GM11168 (cell line): ENCODE data around the gene FOXB2.
"Not testable (repeated sequence)": the region's sequence is repeated elsewhere in the genome, so short reads cannot be mapped to it uniquely, and the experiment has no call there.

Source experiments
- in situ Hi-C: fragments of 300-500 bp; cut with MboI; formaldehyde crosslinking; loops from one replicate; pipeline ENCODE4 v1.12.0; 2022; ENCODE audit warnings: low sequenced_read_pairs; ENCODE audit not compliant: unreplicated experiment

FOXB2 gene

GRCh38 chr9:77019236-77019925 lies at the start of gene FOXB2:
Gene FOXB2 (plus strand): TSS chr9:77019655. CDS start chr9:77019655, 0 bp downstream.
- in situ Hi-C loops: no loop called here

GRCh38 chr9:76969716-76970115 lies 49.7 kb upstream of the FOXB2 start:
- in situ Hi-C loops: no loop called here

- in situ Hi-C loops: not testable (repeated sequence)
These were observed 40.6 kb upstream of the FOXB2 start for GRCh38 chr9:76978831-76979230.

GRCh38 chr9:76980566-76980965 lies 38.9 kb upstream of the FOXB2 start:
- in situ Hi-C loops: loop anchor here (10.0 kb wide), 1 partner anchor 156 kb away; no protein-coding TSS in a partner anchor

DNA sequence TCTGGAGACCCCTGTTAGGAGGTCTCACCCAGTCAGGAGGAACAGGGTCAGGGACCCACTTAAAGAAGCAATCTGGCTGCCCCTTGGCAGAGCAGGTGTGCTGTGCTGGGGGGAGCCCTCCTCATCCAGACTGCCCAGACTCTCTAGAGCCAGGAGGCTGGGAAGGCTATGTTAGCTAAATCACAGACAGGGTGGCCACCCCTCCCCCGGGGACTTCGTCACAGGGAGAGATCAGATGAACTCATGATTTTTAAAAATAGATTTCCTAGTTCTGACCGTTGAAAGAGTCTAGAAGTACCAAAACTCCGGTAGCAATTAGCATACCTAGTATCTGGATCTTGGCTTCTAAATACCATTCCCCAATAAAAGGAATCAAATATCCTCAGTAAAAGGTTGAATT lies 35.0 kb upstream of the FOXB2 start:
- in situ Hi-C loops: loop anchor here (10.0 kb wide), 1 partner anchor 160 kb away; no protein-coding TSS in a partner anchor

- in situ Hi-C loops: loop anchor here (10.0 kb wide), 1 partner anchor 161 kb away; no protein-coding TSS in a partner anchor
These were observed 33.9 kb upstream of the FOXB2 start for GRCh38 chr9:76985581-76985980.

DNA sequence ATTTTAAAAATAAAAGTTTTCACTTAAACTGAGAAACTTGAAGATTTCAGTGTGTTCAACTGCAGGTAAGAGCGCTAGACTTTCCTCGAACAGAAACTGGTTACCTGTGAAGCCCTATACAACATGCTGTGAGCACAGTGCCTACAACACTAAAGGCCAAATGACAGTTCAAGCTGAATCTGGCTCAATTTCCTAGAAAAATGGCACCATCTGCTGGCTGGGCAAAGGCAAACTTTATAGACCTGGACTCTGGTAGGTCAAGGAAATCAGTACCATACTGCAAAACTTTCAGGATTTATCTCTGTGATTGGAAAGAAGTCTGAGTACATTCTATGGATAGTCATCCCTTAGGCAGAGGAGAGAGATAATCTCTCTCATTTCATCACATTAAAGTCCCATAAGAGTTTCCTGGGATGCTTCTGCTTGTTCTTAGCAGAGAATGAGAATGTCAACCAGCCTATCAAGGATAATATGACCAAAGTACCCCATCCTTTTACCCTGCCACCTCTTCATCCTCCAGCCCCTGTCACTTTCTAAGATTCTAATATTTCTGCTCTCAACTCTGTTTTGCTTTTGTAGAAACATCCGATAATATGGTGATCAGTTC lies 31.8 kb upstream of the FOXB2 start:
- in situ Hi-C loops: loop anchor here (10.0 kb wide), 1 partner anchor 163 kb away; no protein-coding TSS in a partner anchor

DNA sequence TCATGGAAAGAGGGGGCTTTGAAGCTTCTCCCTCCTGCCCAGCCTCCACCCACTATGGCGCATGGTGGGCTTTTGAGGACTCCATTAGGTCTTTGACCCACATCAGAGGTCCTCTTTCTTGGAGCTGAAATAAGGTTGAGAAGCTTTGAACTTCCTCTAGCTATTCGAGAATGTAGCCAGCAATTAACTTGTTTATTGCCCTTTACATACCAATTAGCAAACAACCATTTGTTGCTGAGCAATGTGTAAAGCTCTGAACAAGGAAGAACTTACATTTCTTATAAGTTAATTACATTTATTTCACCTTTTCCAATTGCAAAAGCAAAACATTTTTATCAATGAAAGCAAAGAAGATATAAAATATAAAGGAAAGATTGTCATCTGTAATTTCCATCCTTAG lies 30.5 kb upstream of the FOXB2 start:
- in situ Hi-C loops: loop anchor here (10.0 kb wide), 1 partner anchor 164 kb away; no protein-coding TSS in a partner anchor

GRCh38 chr9:76989501-76989900 lies 30.0 kb upstream of the FOXB2 start:
- in situ Hi-C loops: loop anchor here (10.0 kb wide), 1 partner anchor 165 kb away; no protein-coding TSS in a partner anchor

DNA sequence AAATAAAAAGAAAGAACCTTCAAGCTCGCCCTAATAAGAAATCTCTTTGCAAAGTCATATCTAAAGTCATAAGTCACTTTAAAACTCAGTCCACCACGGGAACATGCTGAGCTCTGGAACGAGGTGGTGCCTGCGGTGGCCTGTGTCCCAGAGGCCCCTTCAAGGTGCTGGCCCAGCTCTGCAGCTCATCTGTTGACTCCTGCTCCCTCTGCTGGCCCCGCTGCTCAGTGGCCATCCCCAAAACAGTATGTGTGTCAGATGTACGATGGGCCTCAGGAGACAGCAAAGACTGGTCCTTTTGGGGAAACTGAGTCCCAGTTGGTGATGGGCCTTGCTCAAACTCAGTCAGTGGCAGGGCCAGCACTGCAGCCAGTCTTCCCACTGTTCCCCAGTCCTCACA lies 22.8 kb upstream of the FOXB2 start:
- in situ Hi-C loops: loop anchor here (10.0 kb wide), 1 partner anchor 192 kb away; no protein-coding TSS in a partner anchor

DNA sequence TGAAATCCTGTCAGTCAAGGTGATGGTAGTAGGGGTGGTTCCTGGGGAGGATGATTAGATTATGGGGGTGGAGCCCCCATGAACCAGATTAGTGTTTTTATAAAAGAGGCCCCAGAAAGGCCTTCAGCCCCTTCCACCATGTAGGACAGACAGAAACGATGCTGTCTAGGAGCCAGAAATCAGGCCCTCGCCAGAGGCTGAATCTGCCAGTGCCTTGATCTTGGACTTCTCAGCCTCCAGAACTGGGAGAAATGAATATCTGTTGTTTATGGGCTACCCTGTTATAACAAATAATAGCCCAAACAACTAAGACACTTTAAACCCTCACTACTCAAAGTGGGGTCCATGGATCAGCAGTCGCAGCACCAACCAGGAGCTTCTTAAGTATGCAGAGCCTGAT lies 20.2 kb upstream of the FOXB2 start:
- in situ Hi-C loops: loop anchor here (10.0 kb wide), 1 partner anchor 194 kb away; no protein-coding TSS in a partner anchor

DNA sequence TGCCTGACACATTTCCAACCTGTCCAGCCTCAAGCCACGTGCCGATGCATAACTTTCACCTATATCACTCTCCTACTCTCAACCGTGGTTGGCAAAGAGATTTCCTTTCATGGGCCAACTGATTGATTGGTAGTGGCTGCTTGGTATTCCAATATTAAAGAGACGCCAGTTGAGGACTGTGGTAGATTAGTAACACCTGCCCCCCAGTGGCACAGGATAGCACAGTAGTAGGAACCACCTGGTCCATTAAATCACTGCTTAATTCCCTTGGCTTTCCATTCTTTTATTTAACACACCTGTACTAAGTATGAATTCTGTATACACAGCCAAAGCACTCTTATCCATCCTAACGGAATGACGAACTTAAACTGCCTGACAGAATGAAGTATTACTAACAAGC lies 19.1 kb upstream of the FOXB2 start:
- in situ Hi-C loops: no loop called here

- in situ Hi-C loops: no loop called here
These were observed 16.1 kb upstream of the FOXB2 start for GRCh38 chr9:77003366-77003765.

DNA sequence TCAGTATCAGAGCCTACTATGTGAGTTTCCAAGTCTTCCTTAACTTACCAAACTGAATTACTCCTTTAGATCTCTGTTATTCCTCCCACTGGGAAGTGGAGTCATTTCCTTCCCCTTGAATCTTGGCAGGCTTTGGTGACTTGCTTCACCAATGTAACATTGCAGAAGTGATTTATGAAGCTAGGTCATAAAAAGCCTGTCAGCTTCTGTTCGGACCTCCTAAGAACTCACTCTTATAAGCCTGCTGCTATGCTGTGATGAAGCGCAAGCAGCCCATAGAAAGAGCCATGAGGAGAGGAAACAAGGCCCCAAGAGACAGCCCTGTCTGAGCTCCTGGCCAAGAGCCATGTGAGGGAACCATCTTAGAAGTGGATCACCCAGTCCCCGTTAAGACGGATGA lies 14.2 kb upstream of the FOXB2 start:
- in situ Hi-C loops: no loop called here

DNA sequence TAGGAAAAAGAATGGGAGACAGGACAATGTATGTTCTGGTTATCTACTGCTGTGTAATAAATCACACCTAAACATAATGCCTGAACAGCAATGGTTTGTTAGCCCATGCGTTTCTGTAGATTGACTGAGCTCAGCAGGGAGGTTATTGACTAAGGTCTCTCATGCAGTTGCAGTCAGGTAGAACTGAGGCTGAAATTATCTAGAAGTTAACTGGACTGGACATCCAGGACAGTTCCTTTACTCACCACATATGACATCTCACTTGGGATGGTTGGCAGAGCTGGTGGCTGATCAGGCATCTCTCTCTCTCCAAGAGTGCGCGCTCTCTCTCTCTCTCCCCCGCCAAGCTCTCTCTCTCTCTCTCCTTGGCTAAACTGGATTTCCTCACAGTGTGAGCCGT lies 8.9 kb upstream of the FOXB2 start:
- in situ Hi-C loops: no loop called here

- in situ Hi-C loops: no loop called here
These were observed 7.3 kb upstream of the FOXB2 start for GRCh38 chr9:77011973-77012821.

DNA sequence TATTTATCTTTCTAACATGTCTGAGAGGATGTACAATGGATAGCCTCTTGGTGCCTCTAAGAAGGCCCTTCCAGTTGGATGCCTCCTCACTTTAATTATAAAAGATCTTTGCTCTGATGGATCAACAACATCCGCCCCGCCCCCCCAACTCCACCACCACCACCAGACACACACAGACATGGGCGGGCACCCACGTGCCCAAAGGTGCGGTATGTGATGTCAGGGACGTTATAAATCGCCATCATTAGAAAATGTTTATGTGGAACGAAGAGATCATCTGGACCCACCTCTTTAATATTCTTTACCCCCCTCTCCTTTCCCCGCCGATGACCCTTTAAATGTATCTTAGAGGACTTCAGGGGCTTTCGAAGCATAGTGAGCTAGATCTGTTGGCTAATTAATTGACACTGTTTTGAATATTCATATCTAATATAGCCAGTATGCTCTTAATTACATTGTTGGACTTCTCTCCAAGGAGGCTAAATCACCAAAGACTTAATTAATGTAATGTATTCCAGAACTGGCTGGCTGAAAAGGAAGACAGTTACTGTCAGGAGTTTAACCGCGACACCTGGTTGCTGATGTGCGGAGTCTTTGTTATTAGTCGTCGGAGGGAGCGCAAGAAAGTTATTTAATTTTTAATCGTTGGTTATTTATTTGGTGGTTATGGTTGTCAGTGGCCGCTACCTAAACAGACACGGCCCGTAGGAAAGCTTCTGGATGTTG lies 6.1 kb upstream of the FOXB2 start:
- in situ Hi-C loops: no loop called here

DNA sequence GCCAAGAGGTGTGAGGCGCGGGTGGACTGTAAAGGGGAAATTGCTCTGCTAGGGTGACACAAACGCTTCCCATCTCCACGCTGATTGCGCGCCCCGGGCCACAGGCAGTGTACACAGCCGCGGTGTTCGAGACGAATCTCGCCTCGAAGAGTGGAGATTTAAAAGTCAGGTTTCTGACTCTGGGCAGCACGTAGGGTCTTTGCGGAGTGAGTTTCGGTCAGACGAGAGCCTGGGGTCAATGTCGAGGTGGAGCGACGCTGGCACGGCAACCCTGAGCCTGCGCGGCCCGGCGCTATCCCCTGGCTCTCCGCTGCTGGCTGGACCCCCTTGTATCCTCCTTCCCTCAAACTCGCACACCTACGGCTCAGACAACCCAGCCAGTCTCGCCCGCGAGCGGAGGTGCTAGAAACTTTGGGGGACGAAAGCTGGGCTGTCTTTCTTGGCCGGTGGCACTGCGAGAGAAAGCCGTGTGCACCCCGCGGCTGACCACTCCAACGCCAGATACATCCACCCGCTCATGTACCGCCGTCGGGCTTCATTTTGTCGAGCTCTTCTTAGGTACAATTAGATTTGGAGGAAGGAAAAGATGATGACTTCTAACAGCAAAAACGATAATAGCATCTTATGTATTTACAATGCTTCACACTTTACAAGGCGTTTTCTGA lies 5.4 kb upstream of the FOXB2 start:
- in situ Hi-C loops: no loop called here

GRCh38 chr9:77014597-77015263 lies 4.7 kb upstream of the FOXB2 start:
- in situ Hi-C loops: no loop called here
